B cell (primary cell): ENCODE results near the gene SRD5A1.

ENCODE experiments used
- EZH2 ChIP-seq: IDR thresholded peaks from 2 replicates; pipeline ENCODE4 v1.6.1; 2012; ENCODE audit warnings: borderline replicate concordance, low read depth, mild to moderate bottlenecking, moderate library complexity, low read length; ENCODE audit not compliant: insufficient read depth, poor library complexity, severe bottlenecking
- TF ChIP-seq, protein P1 (sequence below): fragments of 200-600 bp; IDR thresholded peaks from one replicate; pipeline ENCODE4 v1.8.0; 2022; ENCODE audit warnings: antibody characterized with exemption, mild to moderate bottlenecking

DNA sequence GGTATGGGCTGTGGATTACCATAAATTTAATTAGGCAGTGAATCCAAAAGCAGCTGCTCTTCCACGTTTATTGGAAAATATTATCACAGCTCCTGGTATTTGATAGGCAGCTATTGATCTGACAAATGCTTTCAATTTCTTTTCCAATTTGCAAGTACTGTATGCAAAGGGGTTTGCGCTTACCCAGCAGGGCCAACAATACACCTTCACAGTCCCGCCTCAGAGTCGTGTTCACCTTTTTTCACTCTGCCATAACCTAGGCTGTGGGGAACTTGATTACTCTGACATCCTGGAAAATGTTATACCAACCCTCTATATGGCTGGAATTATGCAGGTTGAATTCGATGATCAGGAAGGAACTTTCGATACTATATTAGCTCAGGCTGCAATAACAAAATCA, 47.7 kb downstream of the SRD5A1 start:
- TF ChIP-seq, protein P1, sequence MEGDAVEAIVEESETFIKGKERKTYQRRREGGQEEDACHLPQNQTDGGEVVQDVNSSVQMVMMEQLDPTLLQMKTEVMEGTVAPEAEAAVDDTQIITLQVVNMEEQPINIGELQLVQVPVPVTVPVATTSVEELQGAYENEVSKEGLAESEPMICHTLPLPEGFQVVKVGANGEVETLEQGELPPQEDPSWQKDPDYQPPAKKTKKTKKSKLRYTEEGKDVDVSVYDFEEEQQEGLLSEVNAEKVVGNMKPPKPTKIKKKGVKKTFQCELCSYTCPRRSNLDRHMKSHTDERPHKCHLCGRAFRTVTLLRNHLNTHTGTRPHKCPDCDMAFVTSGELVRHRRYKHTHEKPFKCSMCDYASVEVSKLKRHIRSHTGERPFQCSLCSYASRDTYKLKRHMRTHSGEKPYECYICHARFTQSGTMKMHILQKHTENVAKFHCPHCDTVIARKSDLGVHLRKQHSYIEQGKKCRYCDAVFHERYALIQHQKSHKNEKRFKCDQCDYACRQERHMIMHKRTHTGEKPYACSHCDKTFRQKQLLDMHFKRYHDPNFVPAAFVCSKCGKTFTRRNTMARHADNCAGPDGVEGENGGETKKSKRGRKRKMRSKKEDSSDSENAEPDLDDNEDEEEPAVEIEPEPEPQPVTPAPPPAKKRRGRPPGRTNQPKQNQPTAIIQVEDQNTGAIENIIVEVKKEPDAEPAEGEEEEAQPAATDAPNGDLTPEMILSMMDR, result no peak
- no peak for TF ChIP-seq EZH2
